Gastroesophageal sphincter (tissue), 3 donors: ENCODE results near the gene STXBP6.

ENCODE experiments used
- CTCF ChIP-seq, 4 experiments: fragments of 200-600 bp in 2 of 4; fragments of 450-650 bp in 2 of 4; sonication (generic) in 1 of 4; IDR thresholded peaks; one replicate each; pipeline ENCODE4 v1.5.1; 2017 to 2019; ENCODE audit warnings: antibody characterized with exemption in 4 of 4, mild to moderate bottlenecking in 2 of 4, moderate library complexity in 2 of 4
- EP300 ChIP-seq: sonication (generic); formaldehyde crosslinking; IDR thresholded peaks from one replicate; pipeline ENCODE4 v1.6.1; 2017; ENCODE audit warnings: antibody characterized with exemption, mild to moderate bottlenecking
- POLR2AphosphoS5 ChIP-seq: sonication (generic); formaldehyde crosslinking; IDR thresholded peaks from one replicate; pipeline ENCODE4 v1.6.1; 2017; ENCODE audit warnings: antibody characterized with exemption

GRCh38 chr14:24894583-24895242 is 155.2 kb downstream of the STXBP6 start:
- TF ChIP-seq CTCF (IDR thresholded peaks at IDR 0.05) (no peak), EP300 (no peak), POLR2AphosphoS5 (no peak)
